Activated CD8-positive, alpha-beta T cell treated with anti-CD3 and anti-CD28 coated beads for 36 hours (primary cell): Measurements from ENCODE around the gene ETHE1. TPM values are rescaled to one million over a fixed set of nuclear protein-coding genes. Genes with fewer than 3 reads are reported as not detected.
A peak's percentile ranks its signal among the peaks of the same experiment; 100 is the strongest.
"Not testable (repeated sequence)": the region's sequence is repeated elsewhere in the genome, so short reads cannot be mapped to it uniquely, and the experiment has no call there.

Experiments
- ATAC-seq: fragments of 200-7000 bp; cut with Tn5 transposase; one replicate; pipeline ENCODE4 v1.10.0; 2021; ENCODE audit warnings: mild to moderate bottlenecking, moderate library complexity
- CTCF ChIA-PET: fragments of 350-600 bp; sonication (Branson Sonifier 250); formaldehyde crosslinking; loops from one replicate; lab custom pipeline; 2021; ENCODE audit warnings: antibody characterized with exemption; lab: Charles Lee
- POLR2A ChIA-PET: fragments of 350-600 bp; sonication (Branson Sonifier 250); formaldehyde crosslinking; loops from one replicate; lab custom pipeline; 2021; ENCODE audit warnings: antibody characterized with exemption; lab: Charles Lee
- DNase-seq: peaks from one replicate; pipeline ENCODE4 v3.0.0-alpha.2; 2020
- H3K27ac Mint-ChIP-seq: one replicate; pipeline ENCODE4 v1.8.0; 2021; ENCODE audit warnings: mild to moderate bottlenecking, mixed read lengths
- H3K27me3 Mint-ChIP-seq: one replicate; pipeline ENCODE4 v1.8.0; 2021; ENCODE audit warnings: mixed read lengths
- H3K36me3 Mint-ChIP-seq: one replicate; pipeline ENCODE4 v1.8.0; 2021; ENCODE audit warnings: low read depth, mixed read lengths
- H3K4me1 Mint-ChIP-seq: one replicate; pipeline ENCODE4 v1.8.0; 2021; ENCODE audit warnings: low read depth, mixed read lengths
- H3K4me3 Mint-ChIP-seq: one replicate; pipeline ENCODE4 v1.8.0; 2021; ENCODE audit warnings: mild to moderate bottlenecking, moderate library complexity, mixed read lengths
- H3K9me3 Mint-ChIP-seq: one replicate; pipeline ENCODE4 v1.8.0; 2021; ENCODE audit warnings: mixed read lengths
- CTCF ChIP-seq: fragments of 200-600 bp; IDR thresholded peaks from one replicate; pipeline ENCODE4 v1.8.0; 2022; ENCODE audit warnings: antibody characterized with exemption, mild to moderate bottlenecking
- intact Hi-C: fragments of 100-400 bp; cut with micrococcal nuclease; formaldehyde crosslinking; loops from one replicate; pipeline ENCODE4 v1.10.0; 2022
- total RNA-seq, 2 experiments: library from RNA; stranded (reverse); gene quantifications; one replicate each; pipeline ENCODE4 v1.2.3, GENCODE V29; 2021

The ETHE1 gene
- total RNA-seq, 2 experiments from 2014 or later, result 50.9 to 57.1 TPM

- H3K9me3 Mint-ChIP-seq, result no peaks in the 10 kb centered on the region
- ChIA-PET CTCF (interaction anchor here (1.5 to 7.5 kb wide), 4 partner anchors 20 to 106 kb away, joined by 5 to 188 read pairs (median 36); partner anchors contain the start of genes IRGQ, PINLYP, XRCC1 and ZNF576), POLR2A (interaction anchor here (1.0 to 1.6 kb wide), 3 partner anchors 11 to 16 kb away, joined by 3 to 4 read pairs (median 3); no protein-coding TSS in a partner anchor)
- DNase-seq (no peak), ATAC-seq (no peak)
- H3K36me3 Mint-ChIP-seq, result peaks cover 24% of the 10 kb centered on the region
- TF ChIP-seq CTCF, result no peak
- H3K27ac Mint-ChIP-seq, result no peak overlapping the region
- no peak overlapping the region for H3K4me3 Mint-ChIP-seq
- peaks cover 5% of the 10 kb centered on the region for H3K4me1 Mint-ChIP-seq
- H3K27me3 Mint-ChIP-seq, result no peaks in the 10 kb centered on the region
- intact Hi-C loops, result no loop called here
These were observed 26.7 kb upstream of the ETHE1 start for GRCh38 chr19:43553656-43554055.

- Mint-ChIP-seq H3K4me3 (no peak overlapping the region), H3K4me1 (peaks cover 5% of the 10 kb centered on the region), H3K27me3 (no peaks in the 10 kb centered on the region), H3K36me3 (peaks cover 23% of the 10 kb centered on the region), H3K9me3 (no peaks in the 10 kb centered on the region), H3K27ac (no peak overlapping the region)
- CTCF ChIA-PET, result interaction anchor here (1.5 to 7.5 kb wide), 3 partner anchors 18 to 40 kb away, joined by 3 to 188 read pairs (median 5); partner anchors contain the start of genes IRGQ and ZNF576
- DNase-seq (no peak), ATAC-seq (no peak)
- POLR2A ChIA-PET, result interaction anchor here (1.6 kb wide), 1 partner anchor 11 kb away, joined by 3 read pairs; no protein-coding TSS in a partner anchor
- TF ChIP-seq CTCF, result no peak
- intact Hi-C loops, result no loop called here
These were observed 25.6 kb upstream of the ETHE1 start for GRCh38 chr19:43552616-43553015.

- Mint-ChIP-seq H3K9me3 (no peaks in the 10 kb centered on the region), H3K4me3 (no peak overlapping the region), H3K4me1 (peaks cover 5% of the 10 kb centered on the region), H3K36me3 (peaks cover 19% of the 10 kb centered on the region), H3K27ac (no peak overlapping the region), H3K27me3 (no peaks in the 10 kb centered on the region)
- ATAC-seq, result no peak
- ChIA-PET CTCF (interaction anchor here (1.5 to 7.5 kb wide), 2 partner anchors 17 to 40 kb away, joined by 3 to 188 read pairs; partner anchors contain the start of genes IRGQ and ZNF576), POLR2A (no interaction called here)
- DNase-seq, result no peak
- no peak for TF ChIP-seq CTCF
- intact Hi-C loops, result no loop called here
These were observed 25.1 kb upstream of the ETHE1 start for GRCh38 chr19:43552198-43552450.

GRCh38 chr19:43551399-43552197 lies 24.6 kb upstream of the ETHE1 start:
- Mint-ChIP-seq H3K9me3 (no peaks in the 10 kb centered on the region), H3K4me3 (no peak overlapping the region), H3K4me1 (peaks cover 5% of the 10 kb centered on the region), H3K27me3 (no peaks in the 10 kb centered on the region), H3K27ac (no peak overlapping the region), H3K36me3 (peaks cover 19% of the 10 kb centered on the region)
- no peak for DNase-seq
- CTCF ChIA-PET, result interaction anchor here (1.5 kb wide), 1 partner anchor 17 kb away, joined by 3 read pairs; no protein-coding TSS in a partner anchor
- no peak for ATAC-seq
- TF ChIP-seq CTCF, result no peak
- intact Hi-C loops, result no loop called here
- POLR2A ChIA-PET, result no interaction called here

- ChIA-PET POLR2A (no interaction called here), CTCF (no interaction called here)
- intact Hi-C loops, result no loop called here
- no peak for TF ChIP-seq CTCF
- H3K9me3 Mint-ChIP-seq, result no peaks in the 10 kb centered on the region
- no peaks in the 10 kb centered on the region for H3K27me3 Mint-ChIP-seq
- H3K4me3 Mint-ChIP-seq, result no peak overlapping the region
- no peaks in the 10 kb centered on the region for H3K4me1 Mint-ChIP-seq
- peak overlapping the region; percentile 46 for H3K27ac Mint-ChIP-seq
- H3K36me3 Mint-ChIP-seq, result peaks cover 15% of the 10 kb centered on the region
- DNase-seq, result no peak
- ATAC-seq, result no peak
These were observed 21.7 kb upstream of the ETHE1 start for GRCh38 chr19:43548706-43549105.

- CTCF ChIA-PET, result not testable (repeated sequence)
These were observed 20.9 kb upstream of the ETHE1 start for GRCh38 chr19:43547926-43548325.

More at GRCh38 chr19:43547926-43548325, 20.9 kb upstream of the ETHE1 start:
- H3K27ac Mint-ChIP-seq, intact Hi-C loops, ATAC-seq, H3K4me1 Mint-ChIP-seq, H3K27me3 Mint-ChIP-seq, H3K9me3 Mint-ChIP-seq, H3K4me3 Mint-ChIP-seq, DNase-seq, POLR2A ChIA-PET: not testable (repeated sequence)
- H3K36me3 Mint-ChIP-seq, result peaks cover 12% of the 10 kb centered on the region
